Right lobe of liver (tissue), 4 donors: Measurements from ENCODE around the gene FTL.

Source experiments
- POLR2A ChIP-seq: fragments of 450-650 bp; IDR thresholded peaks from one replicate; pipeline ENCODE4 v1.6.1; 2017; ENCODE audit warnings: antibody characterized with exemption, mild to moderate bottlenecking
- TF ChIP-seq, protein P1 (sequence below), 4 donors: fragments of 200-600 bp in 3 of 4; fragments of 450-650 bp in 1 of 4; IDR thresholded peaks; one replicate each; pipeline versions ENCODE4 v1.5.1 to v1.8.0; 2016 to 2022; ENCODE audit warnings: antibody characterized with exemption in 4 of 4, mild to moderate bottlenecking in 2 of 4
- donor health status: DM: no; HTN: no; CAD: no.
- donor health status: DM: no; HTN: no; CAD: no.
- donor health status: DM: no; HTN: yes; CAD: no.

DNA sequence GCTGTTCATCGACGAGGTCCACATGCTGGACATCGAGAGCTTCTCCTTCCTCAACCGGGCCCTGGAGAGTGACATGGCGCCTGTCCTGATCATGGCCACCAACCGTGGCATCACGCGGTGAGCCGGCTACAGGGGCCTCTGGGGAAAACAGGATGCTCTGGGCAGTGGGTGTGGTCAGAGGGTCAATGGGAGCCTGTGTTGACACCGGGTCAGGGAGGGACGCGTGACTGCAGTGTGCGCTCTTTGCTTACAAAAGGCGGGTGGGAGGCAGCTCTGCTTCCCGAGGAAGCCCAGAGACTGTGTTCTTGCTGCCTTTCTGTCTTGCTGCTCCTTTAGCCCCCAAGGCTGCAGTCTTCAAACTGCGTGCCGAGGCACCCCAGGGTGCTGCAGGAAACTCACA, 46.1 kb downstream of the FTL start:
- TF ChIP-seq, protein P1, sequence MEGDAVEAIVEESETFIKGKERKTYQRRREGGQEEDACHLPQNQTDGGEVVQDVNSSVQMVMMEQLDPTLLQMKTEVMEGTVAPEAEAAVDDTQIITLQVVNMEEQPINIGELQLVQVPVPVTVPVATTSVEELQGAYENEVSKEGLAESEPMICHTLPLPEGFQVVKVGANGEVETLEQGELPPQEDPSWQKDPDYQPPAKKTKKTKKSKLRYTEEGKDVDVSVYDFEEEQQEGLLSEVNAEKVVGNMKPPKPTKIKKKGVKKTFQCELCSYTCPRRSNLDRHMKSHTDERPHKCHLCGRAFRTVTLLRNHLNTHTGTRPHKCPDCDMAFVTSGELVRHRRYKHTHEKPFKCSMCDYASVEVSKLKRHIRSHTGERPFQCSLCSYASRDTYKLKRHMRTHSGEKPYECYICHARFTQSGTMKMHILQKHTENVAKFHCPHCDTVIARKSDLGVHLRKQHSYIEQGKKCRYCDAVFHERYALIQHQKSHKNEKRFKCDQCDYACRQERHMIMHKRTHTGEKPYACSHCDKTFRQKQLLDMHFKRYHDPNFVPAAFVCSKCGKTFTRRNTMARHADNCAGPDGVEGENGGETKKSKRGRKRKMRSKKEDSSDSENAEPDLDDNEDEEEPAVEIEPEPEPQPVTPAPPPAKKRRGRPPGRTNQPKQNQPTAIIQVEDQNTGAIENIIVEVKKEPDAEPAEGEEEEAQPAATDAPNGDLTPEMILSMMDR (IDR thresholded peaks at IDR 0.05) = no peak
- no peak for TF ChIP-seq POLR2A
